Uterus (tissue), 4 donors: ENCODE results near the gene RPP38. TPM values are rescaled to one million over a fixed set of nuclear protein-coding genes. Genes with fewer than 3 reads are reported as not detected.

ENCODE experiments used
- DNase-seq, 2 donors: peaks; one replicate each; pipeline ENCODE4 v3.0.0-alpha.2; 2019 to 2020
- H3K27ac ChIP-seq, 2 donors: fragments of 200-600 bp; sonication (generic); 1 replicate in 1 of 2; 2 replicates in 1 of 2; pipeline ENCODE4 v1.5.1; 2016 to 2018
- H3K27me3 ChIP-seq, 2 donors: fragments of 200-600 bp; sonication (generic); one replicate each; pipeline ENCODE4 v1.5.1; 2018 to 2019; ENCODE audit warnings: control low read depth in 1 of 2
- H3K36me3 ChIP-seq, 2 donors: fragments of 200-600 bp; sonication (generic); one replicate each; pipeline ENCODE4 v1.5.1; 2019; ENCODE audit warnings: control low read depth in 1 of 2
- H3K4me1 ChIP-seq, 2 donors: fragments of 200-600 bp; sonication (generic); one replicate each; pipeline ENCODE4 v1.5.1; 2018 to 2019; ENCODE audit warnings: control low read depth in 1 of 2
- H3K4me3 ChIP-seq, 2 donors: fragments of 200-600 bp; sonication (generic); 1 replicate in 1 of 2; 2 replicates in 1 of 2; pipeline ENCODE4 v1.5.1; 2018 to 2019; ENCODE audit warnings: mild to moderate bottlenecking in 1 of 2
- H3K9me3 ChIP-seq, 2 donors: fragments of 200-600 bp; sonication (generic); one replicate each; pipeline ENCODE4 v1.5.1; 2019; ENCODE audit warnings: control low read depth in 1 of 2
- POLR2A ChIP-seq, 2 donors: fragments of 450-650 bp; IDR thresholded peaks; one replicate each; pipeline ENCODE4 v1.6.1; 2016; ENCODE audit warnings: antibody characterized with exemption in 2 of 2, mild to moderate bottlenecking in 1 of 2, moderate library complexity in 1 of 2
- intact Hi-C: fragments of 100-400 bp; cut with DNase I; formaldehyde crosslinking; loops from one replicate; pipeline ENCODE4 v1.15.1; 2023; ENCODE audit warnings: low total_unique reads
- total RNA-seq, 4 donors: library from RNA; depleted of rRNA in 3 of 4; stranded (reverse); fragments of >200 nt in 3 of 4; gene quantifications; one replicate each; pipeline versions ENCODE4 v1.1.0 to v1.2.4, GENCODE V29; 2014 to 2023
- TF ChIP-seq, protein P1 (sequence below), 4 experiments: fragments of 200-600 bp in 2 of 4; fragments of 450-650 bp in 2 of 4; sonication (generic) in 2 of 4; IDR thresholded peaks; one replicate each; pipeline ENCODE4 v1.5.1; 2016 to 2019; ENCODE audit warnings: antibody characterized with exemption in 4 of 4, mild to moderate bottlenecking in 2 of 4, moderate library complexity in 1 of 4
- donor health status: DM: yes; HTN: yes; CAD: no.

Gene RPP38
- total RNA-seq, 4 donors from 2014 or later, result 0.29 to 17.4 (median 9.2) TPM

DNA sequence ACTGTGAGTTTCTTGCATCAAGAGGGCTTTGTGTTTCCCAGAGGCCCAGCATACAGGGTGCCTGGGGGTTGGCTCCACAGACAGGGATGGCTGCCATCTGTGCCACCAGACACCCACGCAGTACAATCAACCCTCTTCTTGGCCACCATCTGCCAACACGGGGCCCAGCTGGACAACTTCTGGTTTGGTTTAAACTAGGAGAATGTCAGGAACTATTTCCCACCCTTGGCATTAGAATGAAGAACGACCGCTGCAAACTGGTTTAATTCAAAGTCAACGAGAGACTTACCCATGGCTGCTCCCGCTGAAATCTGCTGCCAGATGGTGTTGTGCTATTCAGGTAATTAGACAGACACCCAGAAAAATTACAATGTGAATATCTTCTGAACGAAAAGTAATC lies 43.5 kb downstream of the RPP38 start:
- Histone ChIP-seq H3K36me3 (no peaks in the 10 kb centered on the region), H3K4me1 (no peaks in the 10 kb centered on the region), H3K9me3 (no peaks in the 10 kb centered on the region), H3K27me3 (no peaks in the 10 kb centered on the region), H3K27ac (no peak overlapping the region), H3K4me3 (no peak overlapping the region)
- TF ChIP-seq POLR2A (IDR thresholded peaks at IDR 0.05), result no peak
- TF ChIP-seq, protein P1, sequence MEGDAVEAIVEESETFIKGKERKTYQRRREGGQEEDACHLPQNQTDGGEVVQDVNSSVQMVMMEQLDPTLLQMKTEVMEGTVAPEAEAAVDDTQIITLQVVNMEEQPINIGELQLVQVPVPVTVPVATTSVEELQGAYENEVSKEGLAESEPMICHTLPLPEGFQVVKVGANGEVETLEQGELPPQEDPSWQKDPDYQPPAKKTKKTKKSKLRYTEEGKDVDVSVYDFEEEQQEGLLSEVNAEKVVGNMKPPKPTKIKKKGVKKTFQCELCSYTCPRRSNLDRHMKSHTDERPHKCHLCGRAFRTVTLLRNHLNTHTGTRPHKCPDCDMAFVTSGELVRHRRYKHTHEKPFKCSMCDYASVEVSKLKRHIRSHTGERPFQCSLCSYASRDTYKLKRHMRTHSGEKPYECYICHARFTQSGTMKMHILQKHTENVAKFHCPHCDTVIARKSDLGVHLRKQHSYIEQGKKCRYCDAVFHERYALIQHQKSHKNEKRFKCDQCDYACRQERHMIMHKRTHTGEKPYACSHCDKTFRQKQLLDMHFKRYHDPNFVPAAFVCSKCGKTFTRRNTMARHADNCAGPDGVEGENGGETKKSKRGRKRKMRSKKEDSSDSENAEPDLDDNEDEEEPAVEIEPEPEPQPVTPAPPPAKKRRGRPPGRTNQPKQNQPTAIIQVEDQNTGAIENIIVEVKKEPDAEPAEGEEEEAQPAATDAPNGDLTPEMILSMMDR (IDR thresholded peaks at IDR 0.05), result no peak
- DNase-seq, result no peak
- intact Hi-C loops, result no loop called here

DNA sequence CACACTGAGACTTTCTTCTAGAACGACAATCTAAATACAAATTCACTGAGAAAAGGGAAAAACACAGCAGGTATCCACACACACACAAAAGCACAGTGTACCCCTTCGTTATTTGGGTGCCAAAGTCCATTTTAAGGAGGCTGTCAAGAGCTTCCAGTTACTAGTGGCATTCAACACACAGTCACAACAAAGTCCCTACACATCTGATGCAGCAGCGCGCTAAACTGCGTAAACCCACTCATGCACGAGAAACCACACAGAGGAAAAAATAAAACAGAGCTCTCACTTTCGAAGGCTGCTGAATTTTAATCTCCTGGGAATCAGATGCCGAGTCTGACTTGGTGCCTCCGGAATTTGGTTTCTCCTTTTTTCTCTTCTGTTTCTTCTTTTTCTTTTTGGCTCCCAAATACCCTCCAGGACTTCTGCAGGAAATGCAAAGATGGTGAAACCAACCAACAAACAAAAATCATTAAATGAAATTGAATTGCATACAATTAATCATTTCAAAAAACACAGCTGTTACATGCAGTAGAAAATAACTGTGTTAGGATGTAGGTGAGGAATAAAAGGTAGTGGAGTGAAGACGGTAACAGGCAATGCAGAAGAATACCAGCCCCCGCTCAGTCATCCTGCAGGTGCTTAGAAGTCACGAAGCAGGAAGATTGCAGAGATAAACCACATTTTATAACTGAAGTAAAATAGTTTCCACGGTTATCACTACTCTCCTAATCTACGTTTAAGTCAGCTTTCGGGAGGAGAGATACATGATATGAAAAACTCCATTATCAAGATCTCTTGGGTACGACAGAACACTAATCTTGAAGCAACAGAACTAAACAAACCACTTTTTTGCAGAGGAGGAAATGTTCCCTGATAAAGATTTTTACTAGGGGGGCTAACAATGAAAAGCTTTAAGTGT lies 44.2 kb downstream of the RPP38 start:
- Histone ChIP-seq H3K27me3 (no peaks in the 10 kb centered on the region), H3K9me3 (no peaks in the 10 kb centered on the region), H3K4me1 (no peaks in the 10 kb centered on the region), H3K27ac (no peak overlapping the region), H3K36me3 (no peaks in the 10 kb centered on the region), H3K4me3 (no peak overlapping the region)
- no peak for DNase-seq
- intact Hi-C loops, result no loop called here
- TF ChIP-seq, protein P1 (IDR thresholded peaks at IDR 0.05), result no peak

DNA sequence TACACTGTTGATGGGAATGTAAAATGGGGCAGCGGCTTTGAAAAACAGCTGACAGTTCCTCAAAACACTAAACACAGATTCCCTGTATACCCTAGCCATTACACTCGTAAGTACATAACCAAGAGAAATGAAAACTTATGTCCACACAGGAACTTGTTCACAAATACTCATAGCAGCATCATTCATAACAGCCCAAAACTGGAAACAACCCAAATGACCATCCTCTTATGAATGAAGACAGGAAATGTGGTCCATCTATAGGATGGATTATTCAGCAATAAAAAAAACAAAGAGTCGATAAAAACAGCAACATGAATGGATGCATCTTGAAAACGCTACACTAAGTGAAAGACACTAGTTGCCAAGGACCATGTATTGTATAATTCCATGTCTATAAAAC lies 47.6 kb downstream of the RPP38 start:
- no peak overlapping the region for H3K4me3 ChIP-seq
- no peaks in the 10 kb centered on the region for H3K27me3 ChIP-seq
- no peaks in the 10 kb centered on the region for H3K36me3 ChIP-seq
- no peaks in the 10 kb centered on the region for H3K9me3 ChIP-seq
- TF ChIP-seq POLR2A (IDR thresholded peaks at IDR 0.05), result no peak
- TF ChIP-seq, protein P1 (IDR thresholded peaks at IDR 0.05), result no peak
- H3K27ac ChIP-seq, result no peak overlapping the region
- H3K4me1 ChIP-seq, result no peaks in the 10 kb centered on the region
- intact Hi-C loops, result no loop called here
- DNase-seq, result no peak

DNA sequence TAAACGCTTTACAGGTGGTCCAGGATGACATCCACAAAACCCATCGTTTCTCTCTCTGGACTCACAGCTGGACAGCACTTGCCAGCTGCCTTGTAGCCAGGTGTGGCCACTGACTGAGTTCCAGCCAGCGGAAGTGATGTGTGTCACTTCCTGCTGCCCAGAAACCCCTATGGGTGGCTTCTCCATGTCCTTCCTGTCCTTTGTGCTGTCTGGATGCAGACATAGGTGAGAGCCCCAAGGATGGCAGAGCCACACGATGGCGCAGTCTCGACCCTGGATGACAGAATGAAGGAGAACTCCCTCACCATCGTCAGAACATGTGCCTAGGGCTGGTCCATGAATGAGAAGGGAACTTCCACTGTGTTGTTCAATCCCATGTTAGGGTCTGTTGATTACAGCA lies 49.2 kb downstream of the RPP38 start:
- Histone ChIP-seq H3K9me3 (no peaks in the 10 kb centered on the region), H3K36me3 (no peaks in the 10 kb centered on the region), H3K27ac (no peak overlapping the region), H3K27me3 (no peaks in the 10 kb centered on the region), H3K4me3 (no peak overlapping the region), H3K4me1 (no peaks in the 10 kb centered on the region)
- DNase-seq, result no peak
- intact Hi-C loops, result no loop called here
- no peak for TF ChIP-seq POLR2A (IDR thresholded peaks at IDR 0.05)
- TF ChIP-seq, protein P1 (IDR thresholded peaks at IDR 0.05), result no peak

DNA sequence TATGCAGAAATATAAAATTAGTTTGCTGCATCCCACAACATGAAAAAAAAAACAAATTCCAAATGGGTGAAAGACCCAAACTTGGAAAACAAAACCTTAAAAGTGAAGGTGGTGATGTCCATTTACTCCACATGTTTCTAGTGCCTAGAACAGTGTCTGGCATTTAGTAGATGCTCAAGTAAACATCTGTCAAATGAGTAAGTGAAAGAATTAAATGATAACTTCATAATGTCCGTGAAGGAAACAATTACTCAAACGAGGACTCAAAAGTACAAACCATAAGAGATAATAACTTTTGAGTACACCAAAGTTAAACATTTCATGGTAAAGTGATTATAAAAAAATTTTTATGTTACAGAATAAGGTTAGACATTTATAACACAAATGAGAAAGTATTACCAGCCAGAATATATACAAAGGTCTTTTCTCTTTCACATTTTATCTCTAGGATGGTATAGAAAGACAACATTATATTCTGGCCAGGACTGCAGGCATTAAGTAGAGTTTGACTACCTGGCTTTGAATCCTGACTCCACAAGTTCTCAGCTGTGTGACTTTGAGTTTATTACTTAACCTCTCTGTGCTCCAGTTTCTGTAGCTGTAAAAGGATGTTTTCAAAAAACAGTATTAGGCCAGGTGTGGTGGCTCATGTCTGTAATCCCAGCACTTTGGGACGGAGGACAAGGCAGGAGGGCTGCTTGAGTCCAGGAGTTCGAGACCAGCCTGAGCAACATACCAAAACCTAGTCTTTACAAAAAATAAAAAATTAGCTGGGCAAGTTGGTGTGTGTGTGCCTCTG lies 50.6 kb downstream of the RPP38 start:
- no peak for TF ChIP-seq POLR2A (IDR thresholded peaks at IDR 0.05)
- TF ChIP-seq, protein P1 (IDR thresholded peaks at IDR 0.05), result no peak
- no peaks in the 10 kb centered on the region for H3K9me3 ChIP-seq
- no peak for DNase-seq
- no peaks in the 10 kb centered on the region for H3K36me3 ChIP-seq
- H3K27ac ChIP-seq, result no peak overlapping the region
- H3K4me3 ChIP-seq, result no peak overlapping the region
- H3K27me3 ChIP-seq, result no peaks in the 10 kb centered on the region
- intact Hi-C loops, result no loop called here
- no peaks in the 10 kb centered on the region for H3K4me1 ChIP-seq
